CD14-positive monocyte (primary cell): ENCODE results near the gene GPR39. TPM values are rescaled to one million over a fixed set of nuclear protein-coding genes. Genes with fewer than 3 reads are reported as not detected.
A peak's percentile ranks its signal among the peaks of the same experiment; 100 is the strongest.

ENCODE experiments used
- DNase-seq, 3 donors: peaks; one replicate each; pipeline ENCODE4 v3.0.0-alpha.2; 2011 to 2022
- H2AFZ ChIP-seq: 2 replicates; pipeline ENCODE4 v1.6.0; 2012; ENCODE audit warnings: mild to moderate bottlenecking, low read depth, low read length, inconsistent platforms; ENCODE audit not compliant: insufficient read depth, poor library complexity, severe bottlenecking
- H3K27ac ChIP-seq, 2 donors: 1 replicate in 1 of 2; 2 replicates in 1 of 2; pipeline ENCODE4 v1.5.1; 2012 to 2013; ENCODE audit warnings: low read length in 2 of 2, control low read depth in 1 of 2, inconsistent platforms in 1 of 2, low read depth in 1 of 2, mild to moderate bottlenecking in 1 of 2
- H3K27me3 ChIP-seq, 2 donors: one replicate each; pipeline versions ENCODE4 v1.6.0 to v1.6.1; 2011 to 2013; ENCODE audit warnings: low read length in 2 of 2; ENCODE audit not compliant: control insufficient read depth in 2 of 2, insufficient read depth in 2 of 2
- H3K36me3 ChIP-seq, 2 donors: replicated peaks in 1 of 2; 1 replicate in 1 of 2; 2 replicates in 1 of 2; pipeline versions ENCODE4 v1.5.1 to v1.6.1; 2012 to 2013; ENCODE audit warnings: low read length in 2 of 2, control low read depth in 1 of 2, inconsistent platforms in 1 of 2, mild to moderate bottlenecking in 1 of 2; ENCODE audit not compliant: insufficient read depth in 2 of 2, control insufficient read depth in 1 of 2
- H3K4me1 ChIP-seq, 2 donors: 1 replicate in 1 of 2; 2 replicates in 1 of 2; pipeline versions ENCODE4 v1.5.1 to v1.6.1; 2012 to 2013; ENCODE audit warnings: low read length in 2 of 2, control low read depth in 1 of 2, inconsistent platforms in 1 of 2, mild to moderate bottlenecking in 1 of 2, moderate library complexity in 1 of 2; ENCODE audit not compliant: insufficient read depth in 2 of 2, control insufficient read depth in 1 of 2
- H3K4me2 ChIP-seq: replicated peaks from 2 replicates; pipeline ENCODE3; 2012; ENCODE audit warnings: low read length, moderate library complexity, mild to moderate bottlenecking; ENCODE audit not compliant: poor library complexity, severe bottlenecking; ENCODE audit errors: extremely low read depth
- H3K4me3 ChIP-seq, 3 experiments: fragments of 200-600 bp in 1 of 3; sonication (generic) in 1 of 3; replicated peaks in 1 of 3; 1 replicate in 2 of 3; 2 replicates in 1 of 3; pipeline ENCODE4 v1.5.1; 2011 to 2013; ENCODE audit warnings: low read length in 3 of 3, mild to moderate bottlenecking in 3 of 3, control low read depth in 2 of 3, low read depth in 2 of 3, inconsistent platforms in 1 of 3, moderate library complexity in 1 of 3
- H3K79me2 ChIP-seq: 2 replicates; pipeline ENCODE4 v1.6.0; 2012; ENCODE audit warnings: mild to moderate bottlenecking, control low read depth, inconsistent platforms, low read length, moderate library complexity; ENCODE audit not compliant: insufficient read depth
- H3K9ac ChIP-seq: 2 replicates; pipeline ENCODE4 v1.6.0; 2017; ENCODE audit warnings: low read length, mild to moderate bottlenecking; ENCODE audit not compliant: insufficient read depth, poor library complexity, severe bottlenecking
- H3K9me3 ChIP-seq, 2 donors: replicated peaks in 1 of 2; 1 replicate in 1 of 2; 2 replicates in 1 of 2; pipeline versions ENCODE4 v1.5.1 to v1.6.1; 2012 to 2013; ENCODE audit warnings: low read length in 2 of 2, control low read depth in 1 of 2; ENCODE audit not compliant: control insufficient read depth in 1 of 2, insufficient read depth in 1 of 2
- H4K20me1 ChIP-seq: 2 replicates; pipeline ENCODE4 v1.6.0; 2012; ENCODE audit warnings: mild to moderate bottlenecking, low read length, control low read depth, moderate library complexity; ENCODE audit not compliant: insufficient read depth
- H3K27ac Mint-ChIP-seq, 7 donors: one replicate each; pipeline ENCODE4 v1.8.0; 2020; ENCODE audit warnings: mild to moderate bottlenecking in 7 of 7, mixed read lengths in 7 of 7, moderate library complexity in 6 of 7, inconsistent platforms in 2 of 7
- H3K27me3 Mint-ChIP-seq, 3 donors: one replicate each; pipeline ENCODE4 v1.8.0; 2021 to 2022; ENCODE audit warnings: low read depth in 3 of 3, mild to moderate bottlenecking in 3 of 3, mixed read lengths in 3 of 3, moderate library complexity in 3 of 3, inconsistent platforms in 1 of 3
- H3K36me3 Mint-ChIP-seq, 2 donors: one replicate each; pipeline ENCODE4 v1.8.0; 2020; ENCODE audit warnings: mixed read lengths in 2 of 2, inconsistent platforms in 1 of 2, mild to moderate bottlenecking in 1 of 2
- H3K4me1 Mint-ChIP-seq: one replicate; pipeline ENCODE4 v1.8.0; 2020; ENCODE audit warnings: mild to moderate bottlenecking, mixed read lengths
- H3K4me3 Mint-ChIP-seq, 2 donors: one replicate each; pipeline ENCODE4 v1.8.0; 2020; ENCODE audit warnings: mild to moderate bottlenecking in 2 of 2, mixed read lengths in 2 of 2, moderate library complexity in 1 of 2
- H3K9me3 Mint-ChIP-seq, 7 donors: one replicate each; pipeline ENCODE4 v1.8.0; 2020 to 2022; ENCODE audit warnings: mixed read lengths in 7 of 7, mild to moderate bottlenecking in 6 of 7, moderate library complexity in 6 of 7, inconsistent platforms in 2 of 7
- WGBS: methylation state at CpG from one replicate; pipeline ENCODE4 v1.1.5; 2013; ENCODE audit warnings: missing lambda C conversion rate; ENCODE audit not compliant: insufficient coverage; 5-methylcytosine and 5-hydroxymethylcytosine counted together
- intact Hi-C, 2 donors: fragments of 100-400 bp; cut with micrococcal nuclease; formaldehyde crosslinking; loops; one replicate each; pipeline versions ENCODE4 v1.15.0 to v1.15.1; 2023
- polyA plus RNA-seq, 3 donors: library from polyadenylated mRNA; depleted of rRNA in 1 of 3; unstranded in 2 of 3; stranded (reverse) in 1 of 3; fragments of 300-500 nt in 2 of 3; fragments of >200 nt in 1 of 3; fragmentation: Illumina TruSeq in 2 of 3; gene quantifications; 1 replicate in 2 of 3; 2 replicates in 1 of 3; pipeline ENCODE4 v1.2.3, GENCODE V29; 2012 to 2021
- TF ChIP-seq, protein P1 (sequence below): fragments of 200-600 bp; IDR thresholded peaks from one replicate; pipeline ENCODE4 v1.8.0; 2022; ENCODE audit warnings: antibody characterized with exemption, mild to moderate bottlenecking

Gene GPR39
- polyA plus RNA-seq, 3 donors, result 0.12 TPM; not detected in 2

DNA sequence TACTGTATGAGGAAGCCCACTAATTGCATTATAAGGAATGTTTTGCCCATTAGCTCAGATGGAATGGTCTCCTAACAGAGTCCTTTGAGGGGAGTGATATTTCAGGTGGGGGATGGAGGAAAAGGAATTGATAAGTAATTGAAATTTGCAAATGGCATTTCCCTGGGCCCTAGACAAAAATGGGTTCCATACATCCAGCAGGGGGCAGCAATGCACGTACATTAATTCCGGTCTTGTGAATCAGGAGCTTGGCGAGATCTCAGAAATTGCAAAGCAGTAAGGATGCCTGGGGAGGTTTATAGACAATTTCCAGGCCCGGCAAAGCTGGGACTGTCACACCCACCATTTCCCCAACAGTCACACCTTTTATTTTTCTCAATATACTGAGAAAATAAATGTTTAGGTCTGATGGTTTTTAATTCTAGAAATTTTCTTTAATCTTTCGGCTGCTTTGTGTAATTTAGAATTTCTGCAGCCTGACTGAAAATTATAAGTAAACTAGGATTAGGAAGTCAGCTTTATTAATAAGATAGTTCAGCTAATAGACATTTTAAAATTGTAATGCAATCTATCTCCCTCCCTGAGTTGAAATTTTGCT lies 130.6 kb downstream of the GPR39 start:
- H4K20me1 ChIP-seq, result no peaks in the 10 kb centered on the region
- no CpG with 5 or more reads among the region's 5 CpGs for WGBS
- no peak overlapping the region for H3K9ac ChIP-seq
- Mint-ChIP-seq H3K9me3 (peaks cover 4 to 13% (median 9%) of the 10 kb centered on the region in 7 donors), H3K36me3 (no peaks in the 10 kb centered on the region), H3K27me3 (peaks cover 0 to 1% (median under 1%) of the 10 kb centered on the region in 3 donors), H3K4me3 (no peak overlapping the region), H3K4me1 (no peaks in the 10 kb centered on the region), H3K27ac (peak overlapping the region in 1 of 7 donors; percentile 30)
- no peaks in the 10 kb centered on the region for H3K4me1 ChIP-seq
- peaks cover 0 to 2% of the 10 kb centered on the region in 2 donors for H3K27me3 ChIP-seq
- TF ChIP-seq, protein P1, sequence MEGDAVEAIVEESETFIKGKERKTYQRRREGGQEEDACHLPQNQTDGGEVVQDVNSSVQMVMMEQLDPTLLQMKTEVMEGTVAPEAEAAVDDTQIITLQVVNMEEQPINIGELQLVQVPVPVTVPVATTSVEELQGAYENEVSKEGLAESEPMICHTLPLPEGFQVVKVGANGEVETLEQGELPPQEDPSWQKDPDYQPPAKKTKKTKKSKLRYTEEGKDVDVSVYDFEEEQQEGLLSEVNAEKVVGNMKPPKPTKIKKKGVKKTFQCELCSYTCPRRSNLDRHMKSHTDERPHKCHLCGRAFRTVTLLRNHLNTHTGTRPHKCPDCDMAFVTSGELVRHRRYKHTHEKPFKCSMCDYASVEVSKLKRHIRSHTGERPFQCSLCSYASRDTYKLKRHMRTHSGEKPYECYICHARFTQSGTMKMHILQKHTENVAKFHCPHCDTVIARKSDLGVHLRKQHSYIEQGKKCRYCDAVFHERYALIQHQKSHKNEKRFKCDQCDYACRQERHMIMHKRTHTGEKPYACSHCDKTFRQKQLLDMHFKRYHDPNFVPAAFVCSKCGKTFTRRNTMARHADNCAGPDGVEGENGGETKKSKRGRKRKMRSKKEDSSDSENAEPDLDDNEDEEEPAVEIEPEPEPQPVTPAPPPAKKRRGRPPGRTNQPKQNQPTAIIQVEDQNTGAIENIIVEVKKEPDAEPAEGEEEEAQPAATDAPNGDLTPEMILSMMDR, result peak; percentile 80
- intact Hi-C loops, result loop anchor here (5.0 kb wide), 3 partner anchors 620 to 1295 kb away; no protein-coding TSS in a partner anchor
- no peak overlapping the region for H3K4me2 ChIP-seq
- H3K36me3 ChIP-seq, result no peaks in the 10 kb centered on the region
- H3K79me2 ChIP-seq, result no peaks in the 10 kb centered on the region
- peaks cover 3 to 10% of the 10 kb centered on the region in 2 donors for H3K9me3 ChIP-seq
- H3K4me3 ChIP-seq, result no peak overlapping the region
- no peak overlapping the region for H3K27ac ChIP-seq
- DNase-seq, result peak; percentile 38 to 60 (median 60)
- H2AFZ ChIP-seq, result no peak overlapping the region

DNA sequence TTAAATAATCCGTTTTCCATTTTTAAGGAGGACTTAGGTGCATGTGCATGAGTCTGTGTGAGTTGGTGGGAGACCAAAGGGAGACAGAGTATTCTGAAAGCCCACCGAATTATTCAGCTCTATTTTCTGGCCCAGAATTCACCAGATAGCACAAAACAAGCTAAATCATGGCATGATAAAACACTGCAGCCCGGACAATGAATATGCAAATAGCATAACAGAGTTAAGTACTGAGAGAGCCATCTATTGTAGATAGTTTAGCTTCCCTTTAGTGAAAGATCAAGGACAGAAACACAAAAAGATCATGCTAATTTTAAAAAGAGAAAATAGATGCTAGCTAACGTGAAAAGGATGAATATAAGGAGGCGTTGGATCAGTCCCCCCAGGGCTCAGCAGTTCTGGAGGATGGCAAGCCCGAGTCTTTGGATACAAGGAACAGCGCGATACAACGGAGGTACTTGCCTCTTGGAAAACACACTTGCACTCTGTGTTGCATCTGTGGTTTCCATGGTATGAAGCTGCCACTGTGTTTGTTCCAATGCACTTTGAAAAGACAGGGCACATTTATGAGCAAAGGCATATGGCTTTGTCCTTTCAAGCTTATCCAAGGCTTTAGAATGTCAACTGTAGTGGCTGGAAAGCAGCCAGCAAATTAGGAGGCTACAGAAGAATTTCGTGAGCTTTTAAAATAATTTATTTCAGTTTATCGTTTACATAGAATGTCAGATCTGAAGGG lies 133.5 kb downstream of the GPR39 start:
- Histone ChIP-seq H3K27me3 (peaks cover 0 to 2% of the 10 kb centered on the region in 2 donors), H3K79me2 (no peaks in the 10 kb centered on the region), H3K4me1 (no peaks in the 10 kb centered on the region), H4K20me1 (no peaks in the 10 kb centered on the region), H3K27ac (no peak overlapping the region), H3K4me3 (no peak overlapping the region), H3K36me3 (no peaks in the 10 kb centered on the region), H3K9me3 (peaks cover 0 to 2% of the 10 kb centered on the region in 2 donors), H2AFZ (no peak overlapping the region), H3K9ac (no peak overlapping the region), H3K4me2 (no peak overlapping the region)
- Mint-ChIP-seq H3K4me1 (no peaks in the 10 kb centered on the region), H3K27ac (no peak overlapping the region), H3K9me3 (peaks cover 0 to 5% (median 0%) of the 10 kb centered on the region in 7 donors), H3K27me3 (peaks cover 0 to 4% (median 2%) of the 10 kb centered on the region in 3 donors), H3K36me3 (no peaks in the 10 kb centered on the region), H3K4me3 (peak overlapping the region in 1 of 2 donors; percentile 7)
- WGBS, result 90% methylated on average over 6 of the region's 11 CpGs
- DNase-seq, result no peak
- TF ChIP-seq, protein P1, result no peak
- intact Hi-C loops, result loop anchor here (2.0 to 5.0 kb wide), 4 partner anchors 617 to 1295 kb away; no protein-coding TSS in a partner anchor
